ENCODE data around the gene TBCE.

The TBCE gene

GRCh38 chr1:235367000-235367908 lies at the start of gene TBCE:
TBCE (plus strand) TSS chr1:235367427; CDS start chr1:235380050, 12,623 bp downstream.
- peak; percentile 97 for DNase-seq (ENCODE audit: low read depth)
- H3K4me3 ChIP-seq (ENCODE audit: control insufficient read depth, low read depth, low read length) = peak within 1 kb of the TSS; percentile 94
- TF ChIP-seq CTCF (conservative IDR thresholded peaks at IDR 0.05; ENCODE audit: control insufficient read depth, insufficient read depth, low read depth, low read length) = peak; percentile 11

GRCh38 chr1:235319255-235319654 lies 48.0 kb upstream of the TBCE start:
- H3K4me3 ChIP-seq (ENCODE audit: control insufficient read depth, low read depth, low read length) = no peak overlapping the region
- TF ChIP-seq CTCF (conservative IDR thresholded peaks at IDR 0.05; ENCODE audit: control insufficient read depth, insufficient read depth, low read depth, low read length) = no peak
- DNase-seq (ENCODE audit: low read depth) = no peak

- no peak for DNase-seq (ENCODE audit: low read depth)
- no peak overlapping the region for H3K4me3 ChIP-seq (ENCODE audit: control insufficient read depth, low read depth, low read length)
- no peak for TF ChIP-seq CTCF (conservative IDR thresholded peaks at IDR 0.05; ENCODE audit: control insufficient read depth, insufficient read depth, low read depth, low read length)
These were observed 46.6 kb upstream of the TBCE start for GRCh38 chr1:235320521-235321179.

- H3K4me3 ChIP-seq (ENCODE audit: control insufficient read depth, low read depth, low read length) = no peak overlapping the region
- DNase-seq (ENCODE audit: low read depth) = no peak
- TF ChIP-seq CTCF (conservative IDR thresholded peaks at IDR 0.05; ENCODE audit: control insufficient read depth, insufficient read depth, low read depth, low read length) = no peak
These were observed 42.9 kb upstream of the TBCE start for GRCh38 chr1:235324296-235324695.

- TF ChIP-seq CTCF (conservative IDR thresholded peaks at IDR 0.05; ENCODE audit: control insufficient read depth, insufficient read depth, low read depth, low read length) = no peak
- DNase-seq (ENCODE audit: low read depth) = no peak
- peak overlapping the region; percentile 25 for H3K4me3 ChIP-seq (ENCODE audit: control insufficient read depth, low read depth, low read length)
These were observed 42.1 kb upstream of the TBCE start for GRCh38 chr1:235325139-235325538.

GRCh38 chr1:235325854-235326253 lies 41.4 kb upstream of the TBCE start:
- H3K4me3 ChIP-seq (ENCODE audit: control insufficient read depth, low read depth, low read length) = peak overlapping the region; percentile 87
- no peak for TF ChIP-seq CTCF (conservative IDR thresholded peaks at IDR 0.05; ENCODE audit: control insufficient read depth, insufficient read depth, low read depth, low read length)
- no peak for DNase-seq (ENCODE audit: low read depth)

Data from fibroblast of mammary gland (primary cell).